Heart left ventricle (tissue), 13 donors: ENCODE measurements around the gene ACACA.

Source experiments
- POLR2A ChIP-seq, 2 donors: fragments of 450-650 bp; IDR thresholded peaks; one replicate each; pipeline ENCODE4 v1.6.1; 2017; ENCODE audit warnings: antibody characterized with exemption in 2 of 2, mild to moderate bottlenecking in 2 of 2, moderate library complexity in 2 of 2
- TF ChIP-seq, protein P1 (sequence below), 12 donors: fragments of 200-600 bp; sonication (generic) in 4 of 12; IDR thresholded peaks; one replicate each; pipeline versions ENCODE4 v1.5.0 to v1.8.0; 2018 to 2022; ENCODE audit warnings: antibody characterized with exemption in 12 of 12, mild to moderate bottlenecking in 5 of 12
- donor health status: ischemic (EF 13 %, LVEDD 7.1; RV severe dilation, severe dysfunction).
- donor health status: DM: no; HTN: yes; CAD: no.
- donor health status: DM: no; HTN: no; CAD: no.
- donor health status: ischemic (EF 25% LVEDD 6.9; RV normal size, moderate dysfunction).
- donor health status: ischemic (EF 25% LVEDD 5.7; RV mildly dilated, moderate dysfunction).
- donor health status: ischemic (EF 35%, LVEDD 5.7; RV mildly dilated, moderate dysfunction).
- donor health status: nonischemic (EF 11% LVEDD 7.7; RV severe dilation, severe dysfunction).
- donor health status: DM: yes; HTN: yes; CAD: no.
- donor health status: PGD.
- donor health status: ischemic (EF 29% LVEDD 5.4; RV normal size, mild dysfunction).
- donor health status: nonischemic (EF 23%, LVEDD 6.1; RV moderate dilation, normal function).

DNA sequence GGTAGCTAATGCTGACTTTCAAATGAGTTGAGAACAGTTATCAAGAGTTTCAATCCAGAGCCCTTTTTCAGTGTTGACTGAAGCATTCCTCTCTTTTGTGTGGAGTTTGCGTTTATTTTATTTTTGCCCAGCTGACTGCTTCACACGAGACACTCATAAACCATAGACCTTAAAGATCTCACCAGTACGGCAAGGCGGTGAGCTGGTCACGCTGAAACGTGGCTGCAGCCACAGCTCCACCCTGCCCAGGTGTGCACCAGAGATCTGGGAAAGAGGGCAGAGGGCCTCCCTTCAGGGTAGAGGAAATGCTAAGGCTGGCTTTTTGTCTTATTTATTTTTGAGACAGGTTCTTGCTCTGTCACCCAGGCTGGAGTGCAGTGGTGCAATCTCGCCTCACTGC, 345.7 kb downstream of the ACACA start:
- no peak for TF ChIP-seq POLR2A (IDR thresholded peaks at IDR 0.05)
- TF ChIP-seq, protein P1, sequence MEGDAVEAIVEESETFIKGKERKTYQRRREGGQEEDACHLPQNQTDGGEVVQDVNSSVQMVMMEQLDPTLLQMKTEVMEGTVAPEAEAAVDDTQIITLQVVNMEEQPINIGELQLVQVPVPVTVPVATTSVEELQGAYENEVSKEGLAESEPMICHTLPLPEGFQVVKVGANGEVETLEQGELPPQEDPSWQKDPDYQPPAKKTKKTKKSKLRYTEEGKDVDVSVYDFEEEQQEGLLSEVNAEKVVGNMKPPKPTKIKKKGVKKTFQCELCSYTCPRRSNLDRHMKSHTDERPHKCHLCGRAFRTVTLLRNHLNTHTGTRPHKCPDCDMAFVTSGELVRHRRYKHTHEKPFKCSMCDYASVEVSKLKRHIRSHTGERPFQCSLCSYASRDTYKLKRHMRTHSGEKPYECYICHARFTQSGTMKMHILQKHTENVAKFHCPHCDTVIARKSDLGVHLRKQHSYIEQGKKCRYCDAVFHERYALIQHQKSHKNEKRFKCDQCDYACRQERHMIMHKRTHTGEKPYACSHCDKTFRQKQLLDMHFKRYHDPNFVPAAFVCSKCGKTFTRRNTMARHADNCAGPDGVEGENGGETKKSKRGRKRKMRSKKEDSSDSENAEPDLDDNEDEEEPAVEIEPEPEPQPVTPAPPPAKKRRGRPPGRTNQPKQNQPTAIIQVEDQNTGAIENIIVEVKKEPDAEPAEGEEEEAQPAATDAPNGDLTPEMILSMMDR (IDR thresholded peaks at IDR 0.05): no peak
